Mesenchymal stem cell (in vitro differentiated cells and primary cell): Measurements from ENCODE around the gene ZSWIM3.
A peak's percentile ranks its signal among the peaks of the same experiment; 100 is the strongest.

Experiments
- DNase-seq: peaks from one replicate; pipeline ENCODE4 v3.0.0-alpha.2; 2013
- H2AFZ ChIP-seq: one replicate; pipeline ENCODE4 v1.6.1; 2013; ENCODE audit warnings: low read depth, mild to moderate bottlenecking, control low read depth, inconsistent platforms, low read length, moderate library complexity
- H2AK5ac ChIP-seq: 2 replicates; pipeline ENCODE4 v1.6.1; 2013; ENCODE audit warnings: low read length, moderate library complexity, mild to moderate bottlenecking, inconsistent platforms; ENCODE audit not compliant: severe bottlenecking
- H2BK120ac ChIP-seq: one replicate; pipeline ENCODE4 v1.6.1; 2013; ENCODE audit warnings: low read depth, mild to moderate bottlenecking, inconsistent platforms, low read length, moderate library complexity
- H2BK12ac ChIP-seq, 2 experiments: one replicate each; pipeline ENCODE4 v1.6.1; 2013; ENCODE audit warnings: inconsistent platforms in 2 of 2, low read length in 2 of 2, mild to moderate bottlenecking in 2 of 2, moderate library complexity in 2 of 2, control low read depth in 1 of 2
- H2BK15ac ChIP-seq: one replicate; pipeline ENCODE4 v1.6.1; 2013; ENCODE audit warnings: mild to moderate bottlenecking, low read depth, inconsistent platforms; ENCODE audit not compliant: poor library complexity, severe bottlenecking
- H2BK5ac ChIP-seq: 2 replicates; pipeline ENCODE4 v1.6.1; 2013; ENCODE audit warnings: low read depth, mild to moderate bottlenecking, low read length, control low read depth, inconsistent platforms; ENCODE audit not compliant: poor library complexity, severe bottlenecking
- H3K14ac ChIP-seq, 2 experiments: one replicate each; pipeline ENCODE4 v1.6.1; 2013; ENCODE audit warnings: inconsistent platforms in 2 of 2, low read length in 2 of 2, control low read depth in 1 of 2, mild to moderate bottlenecking in 1 of 2, moderate library complexity in 1 of 2
- H3K18ac ChIP-seq, 2 experiments: one replicate each; pipeline ENCODE4 v1.6.1; 2013; ENCODE audit warnings: inconsistent platforms in 2 of 2, low read length in 2 of 2, control low read depth in 1 of 2, low read depth in 1 of 2, mild to moderate bottlenecking in 1 of 2
- H3K23ac ChIP-seq, 2 experiments: one replicate each; pipeline ENCODE4 v1.6.1; 2013; ENCODE audit warnings: inconsistent platforms in 2 of 2, low read length in 2 of 2, mild to moderate bottlenecking in 2 of 2, moderate library complexity in 2 of 2, control low read depth in 1 of 2
- H3K27ac ChIP-seq: 2 replicates; pipeline ENCODE4 v1.5.1; 2013; ENCODE audit warnings: mild to moderate bottlenecking, moderate library complexity, low read length, control low read depth, inconsistent platforms; ENCODE audit not compliant: poor library complexity, severe bottlenecking
- H3K27me3 ChIP-seq, 2 experiments: 2 replicates each; pipeline versions ENCODE4 v1.6.1 to v1.7.0; 2013; ENCODE audit warnings: low read length in 2 of 2, mild to moderate bottlenecking in 2 of 2, moderate library complexity in 2 of 2, control low read depth in 1 of 2, inconsistent platforms in 1 of 2; ENCODE audit not compliant: control insufficient read depth in 1 of 2, insufficient read depth in 1 of 2
- H3K36me3 ChIP-seq, 2 experiments: 2 replicates each; pipeline versions ENCODE4 v1.6.1 to v1.7.0; 2013; ENCODE audit warnings: low read length in 2 of 2, control low read depth in 1 of 2, inconsistent platforms in 1 of 2, low read depth in 1 of 2, mild to moderate bottlenecking in 1 of 2; ENCODE audit not compliant: insufficient read depth in 2 of 2, control insufficient read depth in 1 of 2
- H3K4ac ChIP-seq, 2 experiments: one replicate each; pipeline ENCODE4 v1.6.1; 2013; ENCODE audit warnings: inconsistent platforms in 2 of 2, low read length in 2 of 2, mild to moderate bottlenecking in 2 of 2, moderate library complexity in 2 of 2, control low read depth in 1 of 2, low read depth in 1 of 2
- H3K4me1 ChIP-seq: 2 replicates; pipeline ENCODE4 v1.6.1; 2013; ENCODE audit warnings: low read depth, low read length, control low read depth; ENCODE audit not compliant: control insufficient read depth, insufficient read depth
- H3K4me2 ChIP-seq: 2 replicates; pipeline ENCODE4 v1.6.1; 2013; ENCODE audit warnings: low read length, mild to moderate bottlenecking, inconsistent platforms; ENCODE audit not compliant: poor library complexity, severe bottlenecking
- H3K4me3 ChIP-seq, 2 experiments: 2 replicates each; pipeline versions ENCODE4 v1.5.1 to v1.7.0; 2013; ENCODE audit warnings: low read length in 2 of 2, mild to moderate bottlenecking in 2 of 2, control low read depth in 1 of 2, low read depth in 1 of 2; ENCODE audit not compliant: insufficient read depth in 1 of 2
- H3K79me1 ChIP-seq: replicated peaks from 2 replicates; pipeline ENCODE4 v1.6.1; 2013; ENCODE audit warnings: mild to moderate bottlenecking, control low read depth, low read length, inconsistent platforms; ENCODE audit not compliant: poor library complexity, severe bottlenecking
- H3K9ac ChIP-seq: 2 replicates; pipeline ENCODE4 v1.7.0; 2013; ENCODE audit warnings: mild to moderate bottlenecking, low read length, moderate library complexity
- H3K9me3 ChIP-seq: 2 replicates; pipeline ENCODE4 v1.7.0; 2013; ENCODE audit warnings: mild to moderate bottlenecking, low read length; ENCODE audit not compliant: control insufficient read depth
- H4K8ac ChIP-seq: one replicate; pipeline ENCODE4 v1.6.1; 2013; ENCODE audit warnings: inconsistent platforms, mild to moderate bottlenecking, low read length, moderate library complexity
- H4K91ac ChIP-seq: one replicate; pipeline ENCODE4 v1.6.1; 2013; ENCODE audit warnings: mild to moderate bottlenecking, low read length, inconsistent platforms
- WGBS: methylation state at CpG from one replicate; pipeline ENCODE4 v1.1.7; 2013; ENCODE audit warnings: mixed read lengths; 5-methylcytosine and 5-hydroxymethylcytosine counted together

Gene ZSWIM3

GRCh38 chr20:45920462-45921336, 63.3 kb downstream of the ZSWIM3 start:
- Histone ChIP-seq H3K79me1 (no peaks in the 10 kb centered on the region), H2AK5ac (peak overlapping the region; percentile 79), H3K18ac (peak overlapping the region in 1 of 2 experiments; percentile 12), H4K8ac (peak overlapping the region; percentile 0), H2BK15ac (no peak overlapping the region), H2BK12ac (no peak overlapping the region), H3K9me3 (no peaks in the 10 kb centered on the region), H2BK5ac (no peak overlapping the region), H4K91ac (peak overlapping the region; percentile 39), H3K4me1 (peaks cover 26% of the 10 kb centered on the region), H2BK120ac (no peak overlapping the region), H3K27ac (peak overlapping the region; percentile 55), H3K9ac (peak overlapping the region; percentile 74), H3K4ac (no peak overlapping the region), H3K27me3 (no peaks in the 10 kb centered on the region), H3K4me3 (no peak overlapping the region), H3K23ac (no peak overlapping the region), H3K14ac (no peak overlapping the region), H3K36me3 (no peaks in the 10 kb centered on the region), H3K4me2 (no peak overlapping the region), H2AFZ (no peak overlapping the region)
- DNase-seq: peak; percentile 36
- WGBS: 87% methylated on average over 8 of the region's 9 CpGs

- H3K9me3 ChIP-seq: no peaks in the 10 kb centered on the region
- no peak overlapping the region for H4K8ac ChIP-seq
- no peak overlapping the region for H3K23ac ChIP-seq
- no peaks in the 10 kb centered on the region for H3K27me3 ChIP-seq
- no peak for DNase-seq
- H3K36me3 ChIP-seq: no peaks in the 10 kb centered on the region
- no peak overlapping the region for H3K4me2 ChIP-seq
- peak overlapping the region; percentile 72 for H2AK5ac ChIP-seq
- peak overlapping the region in 1 of 2 experiments; percentile 54 for H3K18ac ChIP-seq
- no peak overlapping the region for H3K27ac ChIP-seq
- H3K4me3 ChIP-seq: no peak overlapping the region
- peak overlapping the region in 1 of 2 experiments; percentile 67 for H2BK12ac ChIP-seq
- H2BK5ac ChIP-seq: no peak overlapping the region
- H3K4ac ChIP-seq: no peak overlapping the region
- 88% methylated on average over 11 of the region's 11 CpGs for WGBS
- no peak overlapping the region for H2AFZ ChIP-seq
- no peak overlapping the region for H4K91ac ChIP-seq
- no peaks in the 10 kb centered on the region for H3K79me1 ChIP-seq
- H3K4me1 ChIP-seq: peaks cover 27% of the 10 kb centered on the region
- H2BK15ac ChIP-seq: peak overlapping the region; percentile 52
- H3K9ac ChIP-seq: no peak overlapping the region
- no peak overlapping the region for H3K14ac ChIP-seq
- peak overlapping the region; percentile 42 for H2BK120ac ChIP-seq
These were observed 64.1 kb downstream of the ZSWIM3 start for GRCh38 chr20:45921337-45922189.

GRCh38 chr20:45924391-45925261, 67.2 kb downstream of the ZSWIM3 start:
- Histone ChIP-seq H3K27me3 (no peaks in the 10 kb centered on the region), H3K4me1 (peaks cover 19% of the 10 kb centered on the region), H2BK5ac (no peak overlapping the region), H3K4ac (peak overlapping the region; percentile 57 to 64), H2AK5ac (peak overlapping the region; percentile 82), H3K14ac (peak overlapping the region in 1 of 2 experiments; percentile 7), H4K8ac (peak overlapping the region; percentile 77), H4K91ac (peak overlapping the region; percentile 90), H2BK15ac (peak overlapping the region; percentile 69), H3K9ac (peak overlapping the region; percentile 66), H3K4me3 (no peak overlapping the region), H3K27ac (peak overlapping the region; percentile 56), H2BK120ac (peak overlapping the region; percentile 61), H3K36me3 (no peaks in the 10 kb centered on the region), H2AFZ (no peak overlapping the region), H3K9me3 (no peaks in the 10 kb centered on the region), H3K23ac (no peak overlapping the region), H2BK12ac (peak overlapping the region; percentile 66 to 91), H3K4me2 (peak overlapping the region; percentile 19), H3K18ac (peak overlapping the region; percentile 63 to 72), H3K79me1 (no peaks in the 10 kb centered on the region)
- peak; percentile 89 for DNase-seq
- 47% methylated on average over 20 of the region's 21 CpGs for WGBS
